ENCODE data around the gene ENPP7. TPM values are rescaled to one million over a fixed set of nuclear protein-coding genes. Genes with fewer than 3 reads are reported as not detected.

Gene ENPP7
- total and polyA plus RNA-seq, 7 experiments from 2014 or later, result 0.12 TPM; not detected in 6

- Mint-ChIP-seq H3K36me3 (no peaks in the 10 kb centered on the region), H3K4me1 (peaks cover 5 to 40% (median 22%) of the 10 kb centered on the region in 7 donors), H3K27me3 (no peaks in the 10 kb centered on the region), H3K9me3 (no peaks in the 10 kb centered on the region), H3K4me3 (no peak overlapping the region), H3K27ac (no peak overlapping the region)
- H3K27me3 ChIP-seq (ENCODE audit: control insufficient read depth in 2 of 2, insufficient read depth in 2 of 2, low read length in 2 of 2), result no peaks in the 10 kb centered on the region
- CTCF ChIA-PET, result no interaction called here
- no peak overlapping the region for H3K4me3 ChIP-seq (ENCODE audit: low read length)
- no peak overlapping the region for H3K27ac ChIP-seq (ENCODE audit: low read depth, low read length)
- no peak for DNase-seq
- peaks cover 4 to 12% of the 10 kb centered on the region in 2 donors for H3K4me1 ChIP-seq (ENCODE audit: control insufficient read depth in 2 of 2, insufficient read depth in 2 of 2, low read length in 2 of 2)
- no peak for ATAC-seq
- no peaks in the 10 kb centered on the region for H3K9me3 ChIP-seq (ENCODE audit: control insufficient read depth in 2 of 3, low read length in 3 of 3)
- POLR2A ChIA-PET, result no interaction called here
- H3K36me3 ChIP-seq (ENCODE audit: control insufficient read depth in 2 of 3, insufficient read depth in 3 of 3, low read length in 3 of 3), result no peaks in the 10 kb centered on the region
- intact Hi-C loops (cut with micrococcal nuclease), result no loop called here
These were observed 340 bp upstream of the ENPP7 start for GRCh38 chr17:79730437-79730768.

GRCh38 chr17:79732254-79732653 lies 1.5 kb downstream of the ENPP7 start:
- POLR2A ChIA-PET, result interaction anchor here (0.5 to 0.7 kb wide), 2 partner anchors 104 to 1025 kb away, joined by 3 to 4 read pairs; no protein-coding TSS in a partner anchor
- H3K4me3 Mint-ChIP-seq, result peak overlapping the region in 7 of 10 donors; percentile 65 to 86 (median 75)
- H3K27ac Mint-ChIP-seq, result peak overlapping the region in 1 of 9 donors; percentile 36
- no peaks in the 10 kb centered on the region for H3K36me3 Mint-ChIP-seq
- CTCF ChIA-PET, result interaction anchor here (0.8 kb wide), 1 partner anchor 18 kb away, joined by 3 read pairs; no protein-coding TSS in a partner anchor
- Histone ChIP-seq H3K4me1 (ENCODE audit: control insufficient read depth in 2 of 2, insufficient read depth in 2 of 2, low read length in 2 of 2) (peaks cover 4 to 12% of the 10 kb centered on the region in 2 donors), H3K27ac (ENCODE audit: low read depth, low read length) (no peak overlapping the region), H3K4me3 (ENCODE audit: low read length) (no peak overlapping the region), H3K9me3 (ENCODE audit: control insufficient read depth in 2 of 3, low read length in 3 of 3) (no peaks in the 10 kb centered on the region), H3K27me3 (ENCODE audit: control insufficient read depth in 2 of 2, insufficient read depth in 2 of 2, low read length in 2 of 2) (no peaks in the 10 kb centered on the region), H3K36me3 (ENCODE audit: control insufficient read depth in 2 of 3, insufficient read depth in 3 of 3, low read length in 3 of 3) (no peaks in the 10 kb centered on the region)
- intact Hi-C loops (cut with micrococcal nuclease), result no loop called here
- peaks cover 0 to 3% (median 0%) of the 10 kb centered on the region in 5 donors for H3K27me3 Mint-ChIP-seq
- H3K9me3 Mint-ChIP-seq, result no peaks in the 10 kb centered on the region
- peaks cover 5 to 36% (median 22%) of the 10 kb centered on the region in 7 donors for H3K4me1 Mint-ChIP-seq
- ATAC-seq (no peak), DNase-seq (no peak)

GRCh38 chr17:79732804-79733691 lies 2.3 kb downstream of the ENPP7 start:
- H3K27me3 Mint-ChIP-seq, result peaks cover 0 to 6% (median 0%) of the 10 kb centered on the region in 5 donors
- peak overlapping the region in 7 of 9 donors; percentile 36 to 93 (median 73) for H3K27ac Mint-ChIP-seq
- Histone ChIP-seq H3K27ac (ENCODE audit: low read depth, low read length) (no peak overlapping the region), H3K4me3 (ENCODE audit: low read length) (no peak overlapping the region), H3K9me3 (ENCODE audit: control insufficient read depth in 2 of 3, low read length in 3 of 3) (no peaks in the 10 kb centered on the region), H3K4me1 (ENCODE audit: control insufficient read depth in 2 of 2, insufficient read depth in 2 of 2, low read length in 2 of 2) (peaks cover 4 to 12% of the 10 kb centered on the region in 2 donors), H3K27me3 (ENCODE audit: control insufficient read depth in 2 of 2, insufficient read depth in 2 of 2, low read length in 2 of 2) (no peaks in the 10 kb centered on the region), H3K36me3 (ENCODE audit: control insufficient read depth in 2 of 3, insufficient read depth in 3 of 3, low read length in 3 of 3) (no peaks in the 10 kb centered on the region)
- H3K4me3 Mint-ChIP-seq, result peak overlapping the region in 7 of 10 donors; percentile 65 to 86 (median 76)
- intact Hi-C loops (cut with micrococcal nuclease), result no loop called here
- ATAC-seq, result peak; percentile 39
- DNase-seq, result peak in 1 of 9 donors; percentile 17
- CTCF ChIA-PET, result interaction anchor here (0.8 kb wide), 1 partner anchor 17 kb away, joined by 3 read pairs; no protein-coding TSS in a partner anchor
- POLR2A ChIA-PET, result interaction anchor here (0.5 to 0.7 kb wide), 2 partner anchors 103 to 1026 kb away, joined by 3 to 4 read pairs; no protein-coding TSS in a partner anchor
- H3K9me3 Mint-ChIP-seq, result no peaks in the 10 kb centered on the region
- H3K4me1 Mint-ChIP-seq, result peaks cover 5 to 32% (median 19%) of the 10 kb centered on the region in 7 donors
- no peaks in the 10 kb centered on the region for H3K36me3 Mint-ChIP-seq

GRCh38 chr17:79733692-79734070 lies 2.9 kb downstream of the ENPP7 start:
- H3K4me3 ChIP-seq (ENCODE audit: low read length), result no peak overlapping the region
- H3K4me1 Mint-ChIP-seq, result peaks cover 5 to 28% (median 17%) of the 10 kb centered on the region in 7 donors
- peak overlapping the region in 3 of 9 donors; percentile 36 to 89 (median 82) for H3K27ac Mint-ChIP-seq
- H3K36me3 ChIP-seq (ENCODE audit: control insufficient read depth in 2 of 3, insufficient read depth in 3 of 3, low read length in 3 of 3), result no peaks in the 10 kb centered on the region
- CTCF ChIA-PET, result no interaction called here
- H3K27me3 Mint-ChIP-seq, result peaks cover under 1 to 7% (median 2%) of the 10 kb centered on the region in 5 donors
- no peak for DNase-seq
- POLR2A ChIA-PET, result no interaction called here
- H3K4me1 ChIP-seq (ENCODE audit: control insufficient read depth in 2 of 2, insufficient read depth in 2 of 2, low read length in 2 of 2), result peaks cover 0 to 7% of the 10 kb centered on the region in 2 donors
- H3K36me3 Mint-ChIP-seq, result no peaks in the 10 kb centered on the region
- H3K4me3 Mint-ChIP-seq, result peak overlapping the region in 5 of 10 donors; percentile 74 to 86 (median 78)
- intact Hi-C loops (cut with micrococcal nuclease), result no loop called here
- H3K9me3 Mint-ChIP-seq, result no peaks in the 10 kb centered on the region
- no peaks in the 10 kb centered on the region for H3K9me3 ChIP-seq (ENCODE audit: control insufficient read depth in 2 of 3, low read length in 3 of 3)
- no peak overlapping the region for H3K27ac ChIP-seq (ENCODE audit: low read depth, low read length)
- ATAC-seq, result no peak
- no peaks in the 10 kb centered on the region for H3K27me3 ChIP-seq (ENCODE audit: control insufficient read depth in 2 of 2, insufficient read depth in 2 of 2, low read length in 2 of 2)

- DNase-seq, result no peak
- no peaks in the 10 kb centered on the region for H3K4me1 ChIP-seq (ENCODE audit: control insufficient read depth in 2 of 2, insufficient read depth in 2 of 2, low read length in 2 of 2)
- intact Hi-C loops (cut with micrococcal nuclease), result no loop called here
- no peaks in the 10 kb centered on the region for H3K36me3 ChIP-seq (ENCODE audit: control insufficient read depth in 2 of 3, insufficient read depth in 3 of 3, low read length in 3 of 3)
- Mint-ChIP-seq H3K9me3 (no peaks in the 10 kb centered on the region), H3K27me3 (peaks cover 10 to 22% (median 15%) of the 10 kb centered on the region in 5 donors), H3K4me1 (peaks cover 0 to 15% (median 10%) of the 10 kb centered on the region in 7 donors), H3K36me3 (no peaks in the 10 kb centered on the region), H3K27ac (no peak overlapping the region), H3K4me3 (no peak overlapping the region)
- no peaks in the 10 kb centered on the region for H3K9me3 ChIP-seq (ENCODE audit: control insufficient read depth in 2 of 3, low read length in 3 of 3)
- ChIA-PET POLR2A (no interaction called here), CTCF (no interaction called here)
- no peak overlapping the region for H3K27ac ChIP-seq (ENCODE audit: low read depth, low read length)
- no peaks in the 10 kb centered on the region for H3K27me3 ChIP-seq (ENCODE audit: control insufficient read depth in 2 of 2, insufficient read depth in 2 of 2, low read length in 2 of 2)
- H3K4me3 ChIP-seq (ENCODE audit: low read length), result no peak overlapping the region
- ATAC-seq, result no peak
These were observed 4.4 kb downstream of the ENPP7 start for GRCh38 chr17:79735096-79735495.

GRCh38 chr17:79737046-79737921 lies 6.5 kb downstream of the ENPP7 start:
- H3K4me3 Mint-ChIP-seq, result no peak overlapping the region
- H3K36me3 Mint-ChIP-seq, result no peaks in the 10 kb centered on the region
- H3K27me3 Mint-ChIP-seq, result peaks cover 13 to 33% (median 23%) of the 10 kb centered on the region in 5 donors
- H3K4me1 Mint-ChIP-seq, result peaks cover 0 to 13% (median 12%) of the 10 kb centered on the region in 7 donors
- Histone ChIP-seq H3K27ac (ENCODE audit: low read depth, low read length) (no peak overlapping the region), H3K4me1 (ENCODE audit: control insufficient read depth in 2 of 2, insufficient read depth in 2 of 2, low read length in 2 of 2) (peaks cover 4 to 7% of the 10 kb centered on the region in 2 donors), H3K27me3 (ENCODE audit: control insufficient read depth in 2 of 2, insufficient read depth in 2 of 2, low read length in 2 of 2) (no peaks in the 10 kb centered on the region), H3K36me3 (ENCODE audit: control insufficient read depth in 2 of 3, insufficient read depth in 3 of 3, low read length in 3 of 3) (no peaks in the 10 kb centered on the region), H3K9me3 (ENCODE audit: control insufficient read depth in 2 of 3, low read length in 3 of 3) (no peaks in the 10 kb centered on the region), H3K4me3 (ENCODE audit: low read length) (no peak overlapping the region)
- intact Hi-C loops (cut with micrococcal nuclease), result no loop called here
- no peaks in the 10 kb centered on the region for H3K9me3 Mint-ChIP-seq
- no peak overlapping the region for H3K27ac Mint-ChIP-seq
- DNase-seq, result no peak
- no peak for ATAC-seq
- ChIA-PET CTCF (interaction anchor here (1.3 kb wide), 1 partner anchor 9 kb away, joined by 13 read pairs; no protein-coding TSS in a partner anchor), POLR2A (no interaction called here)

All from naive thymus-derived CD4-positive, alpha-beta T cell (primary cell).